GM12891 (cell line): ENCODE measurements around the gene CMKLR1.

Experiments used
- PAX5 ChIP-seq: IDR thresholded peaks from 2 replicates; pipeline ENCODE4 v1.6.1; 2011; ENCODE audit warnings: low read length, moderate library complexity, mild to moderate bottlenecking; ENCODE audit not compliant: insufficient read depth, severe bottlenecking
- POLR2A ChIP-seq: IDR thresholded peaks from 2 replicates; pipeline ENCODE4 v1.6.1; 2011; ENCODE audit warnings: low read depth, low read length, control low read depth
- POLR2AphosphoS5 ChIP-seq: IDR thresholded peaks from 2 replicates; pipeline ENCODE4 v1.6.1; 2011; ENCODE audit warnings: low read depth, low read length, control low read depth
- POU2F2 ChIP-seq: IDR thresholded peaks from 2 replicates; pipeline ENCODE4 v1.6.1; 2011; ENCODE audit warnings: low read depth, mild to moderate bottlenecking, control low read depth, low read length, moderate library complexity
- SPI1 ChIP-seq: IDR thresholded peaks from 2 replicates; pipeline ENCODE4 v1.6.1; 2011; ENCODE audit warnings: low read depth, low read length, control low read depth
- TAF1 ChIP-seq: IDR thresholded peaks from 2 replicates; pipeline ENCODE4 v1.6.1; 2011; ENCODE audit warnings: low read depth, low read length, control low read depth

- TF ChIP-seq POLR2A (no peak), POLR2AphosphoS5 (no peak), TAF1 (no peak), POU2F2 (no peak), PAX5 (no peak), SPI1 (peak; percentile 17; the same call in 1 of the 2 replicates)
Observed at GRCh38 chr12:108338915-108339657, at the start of gene CMKLR1.
